DND-41 (cell line): Measurements from ENCODE around the gene ZFAND2A.

ENCODE experiments used
- ATAC-seq: fragments of 200-7000 bp; cut with Tn5 transposase; 3 replicates; pipeline ENCODE4 v1.9.1; 2021; ENCODE audit warnings: low read depth; ENCODE audit not compliant: insufficient read depth
- DNase-seq: peaks from one replicate; pipeline ENCODE4 v3.0.0-alpha.2; 2020
- H2AFZ ChIP-seq: 2 replicates; pipeline ENCODE4 v1.6.0; 2012; ENCODE audit warnings: low read depth, low read length
- H3K27ac ChIP-seq: 2 replicates; pipeline ENCODE4 v1.5.1; 2012; ENCODE audit warnings: low read length, inconsistent platforms
- H3K27me3 ChIP-seq: fragments of 200-600 bp; sonication (generic); 2 replicates; pipeline ENCODE4 v1.6.0; 2012; ENCODE audit warnings: low read length, mild to moderate bottlenecking, inconsistent platforms; ENCODE audit not compliant: insufficient read depth, poor library complexity
- H3K36me3 ChIP-seq: 2 replicates; pipeline ENCODE4 v1.5.1; 2012; ENCODE audit warnings: low read length, inconsistent platforms; ENCODE audit not compliant: insufficient read depth
- H3K4me1 ChIP-seq: 2 replicates; pipeline ENCODE4 v1.5.1; 2012; ENCODE audit warnings: mild to moderate bottlenecking, low read length; ENCODE audit not compliant: insufficient read depth
- H3K4me2 ChIP-seq: 2 replicates; pipeline ENCODE4 v1.6.0; 2012; ENCODE audit warnings: mild to moderate bottlenecking, moderate library complexity, low read length, inconsistent platforms; ENCODE audit not compliant: insufficient read depth
- H3K4me3 ChIP-seq, 2 experiments: fragments of 200-600 bp in 1 of 2; shearing (Covaris generic) in 1 of 2; 2 replicates each; pipeline ENCODE4 v1.5.1; 2012 to 2016; ENCODE audit warnings: inconsistent platforms in 2 of 2, low read length in 2 of 2, mild to moderate bottlenecking in 2 of 2, low read depth in 1 of 2, moderate library complexity in 1 of 2
- H3K79me2 ChIP-seq: 2 replicates; pipeline ENCODE4 v1.6.0; 2012; ENCODE audit warnings: low read length, inconsistent platforms; ENCODE audit not compliant: insufficient read depth
- H3K9ac ChIP-seq: 2 replicates; pipeline ENCODE4 v1.6.0; 2012; ENCODE audit warnings: low read depth, mild to moderate bottlenecking, inconsistent platforms, low read length, moderate library complexity
- H3K9me3 ChIP-seq: 2 replicates; pipeline ENCODE4 v1.5.1; 2012; ENCODE audit warnings: low read length, moderate library complexity, mild to moderate bottlenecking, inconsistent platforms; ENCODE audit not compliant: insufficient read depth, severe bottlenecking
- H4K20me1 ChIP-seq: 2 replicates; pipeline ENCODE4 v1.6.0; 2012; ENCODE audit warnings: low read length; ENCODE audit not compliant: insufficient read depth
- EZH2 ChIP-seq: IDR thresholded peaks from 3 replicates; pipeline ENCODE4 v1.6.1; 2012; ENCODE audit warnings: borderline replicate concordance, low read depth, mild to moderate bottlenecking, moderate library complexity, low read length, inconsistent platforms; ENCODE audit not compliant: severe bottlenecking
- TF ChIP-seq, protein P1 (sequence below): IDR thresholded peaks from 2 replicates; pipeline ENCODE4 v1.5.1; 2012; ENCODE audit warnings: borderline replicate concordance, low read length, moderate library complexity, mild to moderate bottlenecking; ENCODE audit not compliant: poor library complexity, severe bottlenecking; ENCODE audit errors: extremely low read depth

Gene ZFAND2A

DNA sequence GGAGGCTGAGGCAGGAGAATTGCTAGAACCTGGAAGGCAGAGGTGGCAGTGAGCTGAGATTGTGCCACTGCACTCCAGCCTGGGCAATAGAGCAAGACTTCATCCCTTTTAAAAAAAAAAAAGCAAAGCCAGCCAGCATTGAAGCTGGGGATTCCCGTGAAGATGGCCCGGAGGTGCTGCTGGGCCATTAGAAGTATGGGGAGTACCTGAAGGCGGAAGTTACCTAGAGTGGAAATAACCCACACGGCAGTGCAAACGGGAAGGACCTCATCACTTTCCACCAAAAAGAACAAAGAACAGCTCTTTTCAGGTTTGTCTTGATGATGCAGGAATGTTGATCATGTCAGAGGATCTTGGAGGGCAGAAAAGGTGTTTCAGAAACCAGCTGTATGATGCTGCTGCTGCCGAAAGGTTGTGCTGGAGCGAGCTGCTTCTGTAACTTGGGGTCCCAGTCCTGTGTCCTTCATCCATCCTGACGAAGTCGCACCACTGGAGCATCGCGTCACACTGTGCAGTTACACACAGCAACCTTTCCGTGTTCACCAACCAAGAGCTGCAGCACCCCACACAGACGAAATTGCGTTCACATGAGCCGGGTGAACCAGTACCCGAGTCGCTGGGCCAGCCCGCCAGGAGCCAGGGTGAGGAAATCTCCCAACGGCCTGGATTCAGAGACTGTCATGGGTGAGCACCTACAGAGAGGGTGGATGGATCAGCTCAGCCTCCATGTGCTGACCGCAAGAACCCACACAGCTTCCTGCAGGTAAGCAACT is 8.2 kb downstream of the ZFAND2A start:
- no peak overlapping the region for H3K9ac ChIP-seq
- H3K27ac ChIP-seq: no peak overlapping the region
- peaks cover 65% of the 10 kb centered on the region for H3K36me3 ChIP-seq

DNA sequence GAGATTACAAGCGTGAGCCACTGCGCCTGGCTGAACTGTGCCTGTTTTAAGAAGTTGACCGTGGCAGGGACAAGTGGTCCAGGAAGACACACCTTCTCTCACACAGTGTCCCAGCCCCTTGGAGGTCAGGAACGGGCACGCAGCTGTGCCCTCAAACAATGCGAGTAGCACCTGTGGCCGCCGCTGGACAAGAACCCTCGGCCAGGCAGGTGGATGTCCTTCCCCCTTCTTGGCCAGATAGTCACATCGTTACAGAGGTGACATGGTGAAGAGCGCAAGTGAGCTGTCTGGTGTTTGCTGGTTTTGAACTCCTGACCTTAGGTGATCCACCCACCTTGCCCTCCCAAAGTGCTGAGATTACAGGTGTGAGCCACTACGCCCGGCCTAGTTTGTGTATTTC is 8.8 kb downstream of the ZFAND2A start:
- Histone ChIP-seq H2AFZ (no peak overlapping the region), H3K9ac (no peak overlapping the region), H3K79me2 (peaks cover 5% of the 10 kb centered on the region; the same call in 1 of the 2 replicates), H3K36me3 (peaks cover 60% of the 10 kb centered on the region), H4K20me1 (0 out of 2 replicates have a peak, but pooled peaks cover 5% of the 10 kb centered on the region), H3K27me3 (no peaks in the 10 kb centered on the region), H3K4me2 (no peak overlapping the region), H3K4me1 (no peaks in the 10 kb centered on the region), H3K4me3 (no peak overlapping the region), H3K9me3 (no peaks in the 10 kb centered on the region), H3K27ac (no peak overlapping the region)
- DNase-seq: no peak
- TF ChIP-seq EZH2: no peak
- TF ChIP-seq, protein P1, sequence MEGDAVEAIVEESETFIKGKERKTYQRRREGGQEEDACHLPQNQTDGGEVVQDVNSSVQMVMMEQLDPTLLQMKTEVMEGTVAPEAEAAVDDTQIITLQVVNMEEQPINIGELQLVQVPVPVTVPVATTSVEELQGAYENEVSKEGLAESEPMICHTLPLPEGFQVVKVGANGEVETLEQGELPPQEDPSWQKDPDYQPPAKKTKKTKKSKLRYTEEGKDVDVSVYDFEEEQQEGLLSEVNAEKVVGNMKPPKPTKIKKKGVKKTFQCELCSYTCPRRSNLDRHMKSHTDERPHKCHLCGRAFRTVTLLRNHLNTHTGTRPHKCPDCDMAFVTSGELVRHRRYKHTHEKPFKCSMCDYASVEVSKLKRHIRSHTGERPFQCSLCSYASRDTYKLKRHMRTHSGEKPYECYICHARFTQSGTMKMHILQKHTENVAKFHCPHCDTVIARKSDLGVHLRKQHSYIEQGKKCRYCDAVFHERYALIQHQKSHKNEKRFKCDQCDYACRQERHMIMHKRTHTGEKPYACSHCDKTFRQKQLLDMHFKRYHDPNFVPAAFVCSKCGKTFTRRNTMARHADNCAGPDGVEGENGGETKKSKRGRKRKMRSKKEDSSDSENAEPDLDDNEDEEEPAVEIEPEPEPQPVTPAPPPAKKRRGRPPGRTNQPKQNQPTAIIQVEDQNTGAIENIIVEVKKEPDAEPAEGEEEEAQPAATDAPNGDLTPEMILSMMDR: no peak
- no peak for ATAC-seq

More for the DNA sequence above, 8.2 kb downstream of the ZFAND2A start:
- H4K20me1 ChIP-seq: 0 out of 2 replicates have a peak, but pooled peaks cover 7% of the 10 kb centered on the region
- peaks cover 9% of the 10 kb centered on the region for H3K79me2 ChIP-seq
- no peak overlapping the region for H3K4me2 ChIP-seq
- TF ChIP-seq EZH2: no peak
- TF ChIP-seq, protein P1: no peak
- no peak for ATAC-seq
- DNase-seq: no peak
- no peaks in the 10 kb centered on the region for H3K9me3 ChIP-seq
- no peaks in the 10 kb centered on the region for H3K4me1 ChIP-seq
- H3K27me3 ChIP-seq: no peaks in the 10 kb centered on the region
- H2AFZ ChIP-seq: no peak overlapping the region
- H3K4me3 ChIP-seq: no peak overlapping the region

DNA sequence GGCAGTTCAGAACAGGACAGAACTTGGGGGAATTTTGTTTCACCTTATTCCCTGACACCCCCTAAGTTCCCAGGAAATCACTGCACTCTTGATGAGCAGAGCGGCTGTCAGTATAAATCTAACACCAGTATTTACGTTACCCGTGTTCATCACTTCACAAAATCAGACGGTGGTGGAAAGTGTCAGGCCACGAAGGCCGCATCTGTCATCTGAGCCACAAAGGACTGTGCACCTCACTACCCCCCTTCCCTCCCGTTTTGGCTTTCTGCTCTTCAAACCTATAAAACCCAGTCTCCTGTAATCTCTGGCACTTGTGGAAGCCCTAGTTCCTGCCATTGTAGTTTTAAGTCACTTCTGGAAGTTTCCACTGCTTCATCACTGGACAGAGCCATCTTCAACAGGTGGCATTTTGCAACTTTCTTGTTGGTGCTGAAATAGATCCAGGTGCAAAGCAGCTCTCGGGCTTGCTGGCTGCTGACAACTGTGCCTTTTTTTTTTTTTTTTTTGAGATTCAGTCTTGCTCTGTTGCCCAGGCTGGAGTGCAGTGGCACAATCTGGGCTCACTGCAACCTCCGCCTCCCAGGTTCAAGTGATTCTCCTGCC is 9.5 kb downstream of the ZFAND2A start:
- no peak for DNase-seq
- Histone ChIP-seq H3K27me3 (no peaks in the 10 kb centered on the region), H2AFZ (no peak overlapping the region), H3K79me2 (0 out of 2 replicates have a peak, but pooled peaks cover 3% of the 10 kb centered on the region), H3K27ac (no peak overlapping the region), H3K4me3 (no peak overlapping the region), H3K9ac (no peak overlapping the region), H3K4me1 (no peaks in the 10 kb centered on the region), H3K36me3 (peaks cover 55% of the 10 kb centered on the region), H4K20me1 (0 out of 2 replicates have a peak, but pooled peaks cover 5% of the 10 kb centered on the region), H3K4me2 (no peak overlapping the region), H3K9me3 (no peaks in the 10 kb centered on the region)
- TF ChIP-seq EZH2: no peak
- TF ChIP-seq, protein P1: no peak
- ATAC-seq: no peak
